ENCODE data around the gene ST7. TPM values are rescaled to one million over a fixed set of nuclear protein-coding genes. Genes with fewer than 3 reads are reported as not detected.

Gene ST7
- total RNA-seq, 2 experiments from 2014 or later, result 9.6 to 10.7 TPM

- ChIA-PET CTCF (ENCODE audit: unreplicated experiment) (no interaction called here), POLR2A (interaction anchor here (0.7 kb wide), 1 partner anchor 15 kb away, joined by 3 read pairs; no protein-coding TSS in a partner anchor)
- H3K4me2 ChIP-seq (ENCODE audit: low read length), result no peak overlapping the region
- no peaks in the 10 kb centered on the region for H3K9me3 ChIP-seq (ENCODE audit: low read length)
- no peak for DNase-seq (ENCODE audit: low spot score)
- intact Hi-C loops (cut with micrococcal nuclease; ENCODE audit: unreplicated experiment), result no loop called here
- no peaks in the 10 kb centered on the region for H3K79me2 ChIP-seq (ENCODE audit: insufficient read depth, low read depth, low read length)
- H3K27ac ChIP-seq (ENCODE audit: low read depth, low read length, poor library complexity, severe bottlenecking), result no peak overlapping the region
- H2AFZ ChIP-seq (ENCODE audit: low read length), result no peak overlapping the region
- H3K9me2 ChIP-seq (ENCODE audit: insufficient read depth, low read length), result no peaks in the 10 kb centered on the region
- no peaks in the 10 kb centered on the region for H3K4me1 ChIP-seq (ENCODE audit: insufficient read depth, low read length, poor library complexity, severe bottlenecking)
- H3K4me3 ChIP-seq (ENCODE audit: low read depth, low read length, poor library complexity, severe bottlenecking), result no peak overlapping the region
- no peaks in the 10 kb centered on the region for H3K36me3 ChIP-seq (ENCODE audit: insufficient read depth, low read length)
- H4K20me1 ChIP-seq (ENCODE audit: insufficient read depth, low read length), result no peaks in the 10 kb centered on the region
- TF ChIP-seq EZH2phosphoT487 (IDR thresholded peaks at IDR 0.05; ENCODE audit: borderline replicate concordance, low read depth, low read length) (no peak), CTCF (conservative IDR thresholded peaks at IDR 0.05; ENCODE audit: low read length) (no peak)
- BruUV-seq (replicated peaks), result no TSS peak
These were observed 184.6 kb downstream of the ST7 start for GRCh38 chr7:117137868-117138267.

- Histone ChIP-seq H3K27ac (ENCODE audit: low read depth, low read length, poor library complexity, severe bottlenecking) (no peak overlapping the region), H3K36me3 (ENCODE audit: insufficient read depth, low read length) (no peaks in the 10 kb centered on the region), H3K4me3 (ENCODE audit: low read depth, low read length, poor library complexity, severe bottlenecking) (no peak overlapping the region), H3K79me2 (ENCODE audit: insufficient read depth, low read depth, low read length) (no peaks in the 10 kb centered on the region), H3K4me2 (ENCODE audit: low read length) (no peak overlapping the region), H3K9me2 (ENCODE audit: insufficient read depth, low read length) (no peaks in the 10 kb centered on the region), H3K4me1 (ENCODE audit: insufficient read depth, low read length, poor library complexity, severe bottlenecking) (no peaks in the 10 kb centered on the region), H2AFZ (ENCODE audit: low read length) (no peak overlapping the region), H3K9me3 (ENCODE audit: low read length) (no peaks in the 10 kb centered on the region), H4K20me1 (ENCODE audit: insufficient read depth, low read length) (no peaks in the 10 kb centered on the region)
- TF ChIP-seq CTCF (conservative IDR thresholded peaks at IDR 0.05; ENCODE audit: low read length) (no peak), EZH2phosphoT487 (IDR thresholded peaks at IDR 0.05; ENCODE audit: borderline replicate concordance, low read depth, low read length) (no peak)
- intact Hi-C loops (cut with micrococcal nuclease; ENCODE audit: unreplicated experiment), result no loop called here
- CTCF ChIA-PET (ENCODE audit: unreplicated experiment), result no interaction called here
- DNase-seq (ENCODE audit: low spot score), result no peak
- POLR2A ChIA-PET, result no interaction called here
- BruUV-seq (replicated peaks), result no TSS peak
These were observed 185.2 kb downstream of the ST7 start for GRCh38 chr7:117138495-117138894.

GRCh38 chr7:117138981-117139380, 185.7 kb downstream of the ST7 start:
- BruUV-seq (replicated peaks), result no TSS peak
- Histone ChIP-seq H3K36me3 (ENCODE audit: insufficient read depth, low read length) (no peaks in the 10 kb centered on the region), H3K9me3 (ENCODE audit: low read length) (no peaks in the 10 kb centered on the region), H3K79me2 (ENCODE audit: insufficient read depth, low read depth, low read length) (no peaks in the 10 kb centered on the region), H3K4me1 (ENCODE audit: insufficient read depth, low read length, poor library complexity, severe bottlenecking) (no peaks in the 10 kb centered on the region), H3K9me2 (ENCODE audit: insufficient read depth, low read length) (no peaks in the 10 kb centered on the region), H3K4me3 (ENCODE audit: low read depth, low read length, poor library complexity, severe bottlenecking) (no peak overlapping the region), H3K27ac (ENCODE audit: low read depth, low read length, poor library complexity, severe bottlenecking) (no peak overlapping the region), H4K20me1 (ENCODE audit: insufficient read depth, low read length) (no peaks in the 10 kb centered on the region), H2AFZ (ENCODE audit: low read length) (no peak overlapping the region), H3K4me2 (ENCODE audit: low read length) (no peak overlapping the region)
- no peak for TF ChIP-seq EZH2phosphoT487 (IDR thresholded peaks at IDR 0.05; ENCODE audit: borderline replicate concordance, low read depth, low read length)
- TF ChIP-seq CTCF (conservative IDR thresholded peaks at IDR 0.05; ENCODE audit: low read length), result no peak
- POLR2A ChIA-PET, result no interaction called here
- intact Hi-C loops (cut with micrococcal nuclease; ENCODE audit: unreplicated experiment), result no loop called here
- DNase-seq (ENCODE audit: low spot score), result no peak
- CTCF ChIA-PET (ENCODE audit: unreplicated experiment), result no interaction called here

All from OCI-LY7 (cell line).